H9 (cell line): ENCODE data around the gene FKRP. TPM values are rescaled to one million over a fixed set of nuclear protein-coding genes. Genes with fewer than 3 reads are reported as not detected.

Experiments
- DNase-seq: peaks from one replicate; pipeline ENCODE4 v3.0.0-alpha.2; 2017
- H2AFZ ChIP-seq: one replicate; pipeline ENCODE4 v1.6.1; 2013; ENCODE audit warnings: mild to moderate bottlenecking, low read length, control low read depth, moderate library complexity
- H2AK5ac ChIP-seq: 2 replicates; pipeline ENCODE4 v1.6.1; 2013; ENCODE audit warnings: low read length, control low read depth, mixed read lengths; ENCODE audit not compliant: insufficient read length
- H2BK120ac ChIP-seq: one replicate; pipeline ENCODE4 v1.6.1; 2013; ENCODE audit warnings: low read depth, mild to moderate bottlenecking, low read length, control low read depth, inconsistent platforms; ENCODE audit not compliant: poor library complexity, severe bottlenecking
- H2BK12ac ChIP-seq: 2 replicates; pipeline ENCODE4 v1.6.1; 2013; ENCODE audit warnings: low read length, control low read depth, mixed read lengths, low read depth; ENCODE audit not compliant: insufficient read length
- H2BK15ac ChIP-seq: 2 replicates; pipeline ENCODE4 v1.6.1; 2013; ENCODE audit warnings: low read depth, low read length, control low read depth
- H2BK20ac ChIP-seq: one replicate; pipeline ENCODE4 v1.6.1; 2013; ENCODE audit warnings: low read depth, mild to moderate bottlenecking, low read length, control low read depth, inconsistent platforms; ENCODE audit not compliant: poor library complexity, severe bottlenecking
- H2BK5ac ChIP-seq: 2 replicates; pipeline ENCODE4 v1.6.1; 2013; ENCODE audit warnings: low read length, control low read depth, mixed read lengths; ENCODE audit not compliant: insufficient read length
- H3K14ac ChIP-seq: 2 replicates; pipeline ENCODE4 v1.6.1; 2013; ENCODE audit warnings: low read length, control low read depth; ENCODE audit not compliant: insufficient read depth
- H3K18ac ChIP-seq: 2 replicates; pipeline ENCODE4 v1.6.1; 2013; ENCODE audit warnings: low read depth, mild to moderate bottlenecking, mixed read lengths, low read length, control low read depth; ENCODE audit not compliant: insufficient read length
- H3K23ac ChIP-seq: 2 replicates; pipeline ENCODE4 v1.6.1; 2013; ENCODE audit warnings: low read length, control low read depth, mixed read lengths, low read depth; ENCODE audit not compliant: insufficient read length
- H3K23me2 ChIP-seq: 2 replicates; pipeline ENCODE4 v1.6.1; 2013; ENCODE audit warnings: low read depth, mild to moderate bottlenecking, mixed read lengths, low read length, control low read depth; ENCODE audit not compliant: insufficient read length, poor library complexity, severe bottlenecking
- H3K27ac ChIP-seq: 2 replicates; pipeline ENCODE4 v1.5.1; 2013; ENCODE audit warnings: low read length, control low read depth, mixed read lengths, low read depth; ENCODE audit not compliant: insufficient read length
- H3K27me3 ChIP-seq: 2 replicates; pipeline ENCODE4 v1.6.1; 2013; ENCODE audit warnings: low read length, control low read depth, inconsistent platforms; ENCODE audit not compliant: insufficient read depth
- H3K4ac ChIP-seq: 2 replicates; pipeline ENCODE4 v1.6.1; 2013; ENCODE audit warnings: low read depth, mild to moderate bottlenecking, control low read depth, inconsistent platforms, low read length, moderate library complexity
- H3K4me1 ChIP-seq: 2 replicates; pipeline ENCODE4 v1.6.1; 2013; ENCODE audit warnings: low read length, control low read depth, inconsistent platforms; ENCODE audit not compliant: insufficient read depth
- H3K4me2 ChIP-seq: 2 replicates; pipeline ENCODE4 v1.6.1; 2013; ENCODE audit warnings: low read length, control low read depth, mixed read lengths; ENCODE audit not compliant: insufficient read length, insufficient read depth
- H3K56ac ChIP-seq: 2 replicates; pipeline ENCODE4 v1.6.1; 2013; ENCODE audit warnings: low read depth, mild to moderate bottlenecking, mixed read lengths, low read length, control low read depth; ENCODE audit not compliant: insufficient read length
- H3K79me1 ChIP-seq: 2 replicates; pipeline ENCODE4 v1.6.1; 2013; ENCODE audit warnings: low read depth, mild to moderate bottlenecking, moderate library complexity, low read length, control low read depth, inconsistent platforms; ENCODE audit not compliant: insufficient read depth, poor library complexity, severe bottlenecking
- H3K79me2 ChIP-seq: 2 replicates; pipeline ENCODE4 v1.6.1; 2013; ENCODE audit warnings: low read length, control low read depth, inconsistent platforms; ENCODE audit not compliant: insufficient read depth
- H3K9ac ChIP-seq: 2 replicates; pipeline ENCODE4 v1.6.1; 2013; ENCODE audit warnings: low read length, control low read depth, mixed read lengths; ENCODE audit not compliant: insufficient read length; ENCODE audit errors: extremely low read depth
- H3K9me3 ChIP-seq: one replicate; pipeline ENCODE4 v1.6.1; 2013; ENCODE audit warnings: low read depth, low read length, inconsistent platforms; ENCODE audit not compliant: control insufficient read depth
- H3T11ph ChIP-seq: one replicate; pipeline ENCODE4 v1.6.1; 2013; ENCODE audit warnings: mild to moderate bottlenecking, low read length, control low read depth, inconsistent platforms
- H4K20me1 ChIP-seq: one replicate; pipeline ENCODE4 v1.6.1; 2013; ENCODE audit not compliant: control insufficient read depth, insufficient read length, insufficient read depth
- H4K5ac ChIP-seq: 2 replicates; pipeline ENCODE4 v1.6.1; 2013; ENCODE audit warnings: low read depth, mild to moderate bottlenecking, mixed read lengths, low read length, control low read depth; ENCODE audit not compliant: insufficient read length
- H4K8ac ChIP-seq: replicated peaks from 2 replicates; pipeline ENCODE4 v1.6.1; 2013; ENCODE audit warnings: low read length, control low read depth, mixed read lengths, low read depth; ENCODE audit not compliant: insufficient read length
- H4K91ac ChIP-seq: 2 replicates; pipeline ENCODE4 v1.6.1; 2013; ENCODE audit warnings: low read depth, mild to moderate bottlenecking, moderate library complexity, mixed read lengths, low read length, control low read depth; ENCODE audit not compliant: insufficient read length
- H3K27ac Mint-ChIP-seq, 3 experiments: 2 replicates in 2 of 3; 3 replicates in 1 of 3; pipeline ENCODE4 v1.8.0; 2020 to 2021; ENCODE audit warnings: mixed read lengths in 3 of 3, mild to moderate bottlenecking in 1 of 3, moderate library complexity in 1 of 3
- H3K27me3 Mint-ChIP-seq: 2 replicates; pipeline ENCODE4 v1.8.0; 2021; ENCODE audit warnings: low read depth, mild to moderate bottlenecking, moderate library complexity, mixed read lengths
- H3K36me3 Mint-ChIP-seq, 3 experiments: 2 replicates in 2 of 3; 3 replicates in 1 of 3; pipeline ENCODE4 v1.8.0; 2020 to 2021; ENCODE audit warnings: low read depth in 3 of 3, mixed read lengths in 3 of 3; ENCODE audit not compliant: insufficient read depth in 1 of 3
- H3K4me1 Mint-ChIP-seq, 2 experiments: 2 replicates each; pipeline ENCODE4 v1.8.0; 2020; ENCODE audit warnings: mixed read lengths in 2 of 2
- H3K4me3 Mint-ChIP-seq, 2 experiments: 2 replicates in 1 of 2; 3 replicates in 1 of 2; pipeline ENCODE4 v1.8.0; 2020 to 2021; ENCODE audit warnings: mild to moderate bottlenecking in 2 of 2, mixed read lengths in 2 of 2, moderate library complexity in 1 of 2
- H3K9me3 Mint-ChIP-seq, 2 experiments: 2 replicates in 1 of 2; 3 replicates in 1 of 2; pipeline ENCODE4 v1.8.0; 2020; ENCODE audit warnings: mild to moderate bottlenecking in 2 of 2, mixed read lengths in 2 of 2, moderate library complexity in 1 of 2
- WGBS: extraction: QIAGEN DNeasy Blood & Tissue Kit; methylation state at CpG from one replicate; pipeline ENCODE4 v1.1.7; 2013; ENCODE audit warnings: missing lambda C conversion rate, low lambda C conversion rate, mixed read lengths; ENCODE audit not compliant: insufficient read length; ENCODE audit errors: extremely low coverage; 5-methylcytosine and 5-hydroxymethylcytosine counted together
- total RNA-seq: library from RNA; stranded (reverse); gene quantifications from 2 replicates; pipeline ENCODE4 v1.2.1, GENCODE V29; 2021
- TF ChIP-seq, protein P1 (sequence below): fragments of 200-600 bp; sonication (generic); conservative IDR thresholded peaks from 3 replicates; pipeline ENCODE4 v1.8.0; 2021; ENCODE audit warnings: antibody characterized with exemption, mild to moderate bottlenecking

Gene FKRP
- total RNA-seq, 1 experiment from 2014 or later = 42.2 TPM

DNA sequence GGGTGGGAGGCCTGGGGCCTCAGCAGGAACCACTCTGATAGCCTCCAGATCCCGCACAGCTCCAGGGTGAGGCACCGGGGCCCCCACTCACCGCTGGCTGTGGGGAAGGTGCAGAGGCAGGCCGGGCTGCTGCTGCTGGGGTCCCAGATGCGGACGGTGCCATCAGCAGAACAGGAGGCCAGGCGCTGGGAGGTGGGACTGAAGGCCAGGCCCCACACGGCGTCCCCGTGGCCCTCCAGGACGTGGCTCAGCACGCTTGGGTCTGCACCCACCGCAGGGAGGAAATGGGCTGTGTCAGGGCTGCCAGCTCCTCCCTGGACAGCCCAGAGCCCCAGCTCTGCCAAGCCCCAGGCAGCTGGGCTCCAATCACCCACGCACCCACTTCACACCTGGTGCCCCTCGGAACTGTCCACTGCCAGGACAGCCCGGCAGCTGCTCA lies 22.8 kb upstream of the FKRP start:
- Histone ChIP-seq H2BK12ac (no peak overlapping the region), H4K8ac (no peak overlapping the region), H3K27ac (no peak overlapping the region), H3K56ac (no peak overlapping the region), H2BK15ac (no peak overlapping the region), H3K27me3 (no peaks in the 10 kb centered on the region), H4K5ac (no peak overlapping the region), H3K4me1 (no peaks in the 10 kb centered on the region), H3K23ac (no peak overlapping the region), H3K23me2 (no peaks in the 10 kb centered on the region), H2AFZ (no peak overlapping the region), H2BK120ac (no peak overlapping the region), H3K4me2 (no peak overlapping the region), H4K20me1 (no peaks in the 10 kb centered on the region), H3T11ph (no peak overlapping the region), H3K79me2 (no peaks in the 10 kb centered on the region), H3K4ac (no peak overlapping the region), H3K14ac (no peak overlapping the region), H3K18ac (no peak overlapping the region), H3K79me1 (no peaks in the 10 kb centered on the region), H2BK20ac (no peak overlapping the region), H4K91ac (no peak overlapping the region), H3K9me3 (no peaks in the 10 kb centered on the region), H2BK5ac (no peak overlapping the region), H2AK5ac (no peak overlapping the region), H3K9ac (no peak overlapping the region)
- no peak overlapping the region for H3K4me3 Mint-ChIP-seq
- H3K9me3 Mint-ChIP-seq = no peaks in the 10 kb centered on the region
- no CpG with 5 or more reads among the region's 16 CpGs for WGBS
- TF ChIP-seq, protein P1, sequence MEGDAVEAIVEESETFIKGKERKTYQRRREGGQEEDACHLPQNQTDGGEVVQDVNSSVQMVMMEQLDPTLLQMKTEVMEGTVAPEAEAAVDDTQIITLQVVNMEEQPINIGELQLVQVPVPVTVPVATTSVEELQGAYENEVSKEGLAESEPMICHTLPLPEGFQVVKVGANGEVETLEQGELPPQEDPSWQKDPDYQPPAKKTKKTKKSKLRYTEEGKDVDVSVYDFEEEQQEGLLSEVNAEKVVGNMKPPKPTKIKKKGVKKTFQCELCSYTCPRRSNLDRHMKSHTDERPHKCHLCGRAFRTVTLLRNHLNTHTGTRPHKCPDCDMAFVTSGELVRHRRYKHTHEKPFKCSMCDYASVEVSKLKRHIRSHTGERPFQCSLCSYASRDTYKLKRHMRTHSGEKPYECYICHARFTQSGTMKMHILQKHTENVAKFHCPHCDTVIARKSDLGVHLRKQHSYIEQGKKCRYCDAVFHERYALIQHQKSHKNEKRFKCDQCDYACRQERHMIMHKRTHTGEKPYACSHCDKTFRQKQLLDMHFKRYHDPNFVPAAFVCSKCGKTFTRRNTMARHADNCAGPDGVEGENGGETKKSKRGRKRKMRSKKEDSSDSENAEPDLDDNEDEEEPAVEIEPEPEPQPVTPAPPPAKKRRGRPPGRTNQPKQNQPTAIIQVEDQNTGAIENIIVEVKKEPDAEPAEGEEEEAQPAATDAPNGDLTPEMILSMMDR = no peak
- H3K4me1 Mint-ChIP-seq = peaks cover 13 to 23% of the 10 kb centered on the region in 2 experiments
- no peak overlapping the region for H3K27ac Mint-ChIP-seq
- peaks cover 39 to 71% (median 71%) of the 10 kb centered on the region in 3 experiments for H3K36me3 Mint-ChIP-seq
- no peaks in the 10 kb centered on the region; the same call in 1 of the 2 replicates for H3K27me3 Mint-ChIP-seq
- no peak for DNase-seq
